HepG2 (cell line): ENCODE data around the gene DCAF15. TPM values are rescaled to one million over a fixed set of nuclear protein-coding genes. Genes with fewer than 3 reads are reported as not detected.
A peak's percentile ranks its signal among the peaks of the same experiment; 100 is the strongest.

ENCODE experiments used
- HBP1 ChIP-seq: IDR thresholded peaks from 2 replicates; pipeline ENCODE4 v1.6.1; 2016; ENCODE audit warnings: low read depth, control low read depth
- HMGXB3 ChIP-seq: sonication (generic); formaldehyde crosslinking; IDR thresholded peaks from 2 replicates; pipeline ENCODE4 v1.4.0; 2020; ENCODE audit warnings: missing genetic modification reagents, borderline replicate concordance
- KLF9 ChIP-seq: IDR thresholded peaks from 2 replicates; pipeline ENCODE4 v1.6.1; 2016; ENCODE audit warnings: low read depth
- MAX ChIP-seq: IDR thresholded peaks from 2 replicates; pipeline ENCODE4 v1.6.1; 2012; ENCODE audit warnings: inconsistent platforms
- NAIF1 ChIP-seq: sonication (generic); formaldehyde crosslinking; IDR thresholded peaks from 2 replicates; pipeline ENCODE4 v1.5.0; 2020; ENCODE audit warnings: mild to moderate bottlenecking, missing genetic modification reagents, borderline replicate concordance
- NFIC ChIP-seq: IDR thresholded peaks from 2 replicates; pipeline ENCODE4 v1.6.1; 2012; ENCODE audit warnings: mild to moderate bottlenecking, low read length, inconsistent platforms
- REST ChIP-seq, 2 experiments: IDR thresholded peaks; 2 replicates each; pipeline ENCODE4 v1.6.1; 2011 to 2012; ENCODE audit warnings: low read length in 2 of 2, borderline replicate concordance in 1 of 2, low read depth in 1 of 2, mild to moderate bottlenecking in 1 of 2, moderate library complexity in 1 of 2
- ZNF687 ChIP-seq: sonication (generic); formaldehyde crosslinking; IDR thresholded peaks from 2 replicates; pipeline ENCODE4 v1.5.1; 2020; ENCODE audit warnings: mild to moderate bottlenecking, missing genetic modification reagents, moderate library complexity
- ZUFSP ChIP-seq: sonication (generic); formaldehyde crosslinking; IDR thresholded peaks from 2 replicates; pipeline ENCODE4 v1.9.0; 2021; ENCODE audit warnings: missing genetic modification reagents, mild to moderate bottlenecking, borderline replicate concordance
- polyA plus RNA-seq, 8 experiments: library from polyadenylated mRNA; depleted of rRNA in 3 of 8; stranded (reverse) in 7 of 8; unstranded in 1 of 8; fragments of >200 nt; fragmentation: Illumina TruSeq in 4 of 8; extraction: Trizol in 4 of 8; gene quantifications; 2 replicates each; pipeline versions ENCODE4 v1.2.1 to v1.2.3, GENCODE V29; 2011 to 2016; ENCODE audit warnings: low read depth in 4 of 8, missing spikeins in 1 of 8, mixed read lengths in 1 of 8; ENCODE audit not compliant: insufficient read depth in 1 of 8
- total RNA-seq, 5 experiments: library from RNA; depleted of rRNA; stranded (reverse); fragments of >200 nt; fragmentation: Illumina TruSeq; extraction: Trizol; gene quantifications; 2 replicates each; pipeline ENCODE4 v1.2.3, GENCODE V29; 2016; ENCODE audit warnings: low read depth in 1 of 5

The DCAF15 gene
- total and polyA plus RNA-seq, 2 of the 13 experiments (the other 11 are each of a cell fraction or from before 2014, with no cell fraction given), result 13.6 to 14.0 TPM

GRCh38 chr19:13905634-13906520 is 46.4 kb upstream of the DCAF15 start, which contains the start of the genes BRME1 and CC2D1A (continued):
- TF ChIP-seq ZNF687 (CRISPR knock-in tag), result peak; percentile 98
- no peak for TF ChIP-seq ZUFSP (CRISPR knock-in tag)
- no peak for TF ChIP-seq HBP1 (CRISPR knock-in tag)
- peak; percentile 23; the same call in 1 of the 2 replicates for TF ChIP-seq HMGXB3 (CRISPR knock-in tag)
- peak; percentile 99 for TF ChIP-seq MAX
- 0 out of 2 replicates have a peak, but pooled peaks have one; percentile 51 for TF ChIP-seq KLF9 (CRISPR knock-in tag)
- TF ChIP-seq NAIF1 (CRISPR knock-in tag), result peak; percentile 54; the same call in 1 of the 2 replicates
- TF ChIP-seq REST (IDR thresholded peaks at IDR 0.05; ENCODE audit: borderline replicate concordance in 1 of 2, low read depth in 1 of 2, low read length in 2 of 2), result no peak
- TF ChIP-seq NFIC, result no peak
